ENCODE data around the gene MX2.

The MX2 gene

DNA sequence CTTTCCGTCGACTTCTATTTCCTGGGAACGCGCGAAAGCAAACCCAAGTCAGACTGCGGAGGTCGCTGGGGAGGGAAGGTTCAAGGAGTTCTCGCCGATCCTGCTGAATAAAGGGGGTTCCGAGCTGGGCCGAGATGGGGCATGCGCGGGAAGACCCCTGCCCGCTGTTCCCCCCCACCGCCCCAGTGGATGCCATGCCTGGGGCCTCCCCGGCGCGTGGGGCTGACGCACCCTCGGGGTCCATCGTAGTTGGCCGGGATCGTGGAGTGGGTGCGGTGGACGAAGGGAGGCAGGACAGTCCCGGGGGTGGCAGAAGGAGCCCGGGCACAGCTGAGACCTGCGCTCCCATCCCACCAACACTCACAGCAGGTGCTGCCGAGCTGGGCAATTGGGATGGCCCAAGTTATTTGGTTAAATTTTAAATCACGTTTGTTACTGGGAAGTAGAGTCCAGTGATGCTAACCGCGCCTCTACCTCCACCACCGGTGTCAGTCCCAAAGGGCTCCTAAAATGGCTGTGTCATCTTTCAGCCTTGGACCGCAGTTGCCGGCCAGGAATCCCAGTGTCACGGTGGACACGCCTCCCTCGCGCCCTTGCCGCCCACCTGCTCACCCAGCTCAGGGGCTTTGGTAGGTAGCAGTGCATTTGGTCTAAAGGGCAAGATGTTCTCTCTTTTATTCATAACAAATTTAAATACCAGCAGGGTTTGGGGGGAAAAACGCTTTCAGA lies 65.0 kb downstream of the MX2 start:
- DNase-seq (ENCODE audit: low read depth, low spot score): no peak
- no peaks in the 10 kb centered on the region for H3K36me3 ChIP-seq (ENCODE audit: control insufficient read depth, insufficient read depth, low read length)
- peaks cover 1% of the 10 kb centered on the region; the same call in 1 of the 2 replicates for H3K4me1 ChIP-seq (ENCODE audit: control insufficient read depth, insufficient read depth, low read length)
- H3K4me3 ChIP-seq (ENCODE audit: low read length): peak overlapping the region; percentile 28; the same call in 1 of the 2 replicates
- no peaks in the 10 kb centered on the region for H3K9me3 ChIP-seq (ENCODE audit: control insufficient read depth, insufficient read depth, low read length)
- no CpG with 5 or more reads among the region's 41 CpGs for WGBS (ENCODE audit: insufficient coverage, insufficient read length)
- H3K27me3 ChIP-seq (ENCODE audit: control insufficient read depth, insufficient read depth, low read length): peaks cover 11% of the 10 kb centered on the region; the same call in 1 of the 2 replicates
- H3K27ac ChIP-seq (ENCODE audit: low read length): no peak overlapping the region

DNA sequence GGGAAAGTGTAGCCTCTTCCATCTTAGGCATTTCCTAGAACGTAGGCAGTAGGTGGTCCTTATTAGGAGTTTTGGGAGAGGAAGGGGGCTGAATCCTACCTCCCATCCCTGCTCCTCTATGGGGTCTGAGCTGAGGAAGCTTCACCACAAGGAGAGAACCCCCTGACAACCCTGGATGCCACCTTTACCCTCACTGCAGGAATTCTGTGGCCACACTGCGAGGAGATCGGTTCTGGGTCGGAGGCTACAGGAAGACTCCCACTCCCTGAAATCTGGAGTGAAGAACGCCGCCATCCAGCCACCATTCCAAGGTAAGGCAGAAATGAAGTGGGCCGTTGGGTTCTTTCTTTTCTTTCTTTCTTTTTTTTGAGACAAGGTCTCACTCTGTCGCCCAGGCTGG lies 65.7 kb downstream of the MX2 start:
- DNase-seq (ENCODE audit: low read depth, low spot score): no peak
- Histone ChIP-seq H3K4me1 (ENCODE audit: control insufficient read depth, insufficient read depth, low read length) (peaks cover 1% of the 10 kb centered on the region; the same call in 1 of the 2 replicates), H3K4me3 (ENCODE audit: low read length) (no peak overlapping the region), H3K9me3 (ENCODE audit: control insufficient read depth, insufficient read depth, low read length) (no peaks in the 10 kb centered on the region), H3K36me3 (ENCODE audit: control insufficient read depth, insufficient read depth, low read length) (no peaks in the 10 kb centered on the region), H3K27me3 (ENCODE audit: control insufficient read depth, insufficient read depth, low read length) (peaks cover 11% of the 10 kb centered on the region; the same call in 1 of the 2 replicates), H3K27ac (ENCODE audit: low read length) (no peak overlapping the region)
- WGBS (ENCODE audit: insufficient coverage, insufficient read length): no CpG with 5 or more reads among the region's 8 CpGs

DNA sequence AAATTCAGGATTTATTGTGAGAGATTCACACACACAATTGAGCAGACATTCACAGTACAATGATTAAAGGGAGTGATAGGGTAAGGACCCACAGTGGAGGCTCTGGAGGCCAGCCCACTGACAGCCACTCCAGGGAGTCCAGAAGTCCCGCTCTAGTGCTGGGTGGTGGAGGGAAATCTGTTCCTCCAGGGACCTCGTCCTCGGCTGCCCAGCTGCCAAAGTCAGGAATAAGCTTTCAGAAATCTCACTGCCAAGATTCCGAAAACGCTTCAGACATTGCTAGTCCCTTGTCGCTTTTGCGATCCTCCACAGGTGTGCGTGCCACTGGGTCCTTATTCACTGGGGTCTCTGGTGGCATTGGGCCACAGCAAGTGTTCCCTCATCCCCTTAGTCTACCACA lies 66.5 kb downstream of the MX2 start:
- no peak for DNase-seq (ENCODE audit: low read depth, low spot score)
- Histone ChIP-seq H3K27ac (ENCODE audit: low read length) (no peak overlapping the region), H3K9me3 (ENCODE audit: control insufficient read depth, insufficient read depth, low read length) (no peaks in the 10 kb centered on the region), H3K36me3 (ENCODE audit: control insufficient read depth, insufficient read depth, low read length) (no peaks in the 10 kb centered on the region), H3K4me3 (ENCODE audit: low read length) (no peak overlapping the region), H3K4me1 (ENCODE audit: control insufficient read depth, insufficient read depth, low read length) (peaks cover 1% of the 10 kb centered on the region; the same call in 1 of the 2 replicates), H3K27me3 (ENCODE audit: control insufficient read depth, insufficient read depth, low read length) (peaks cover 11% of the 10 kb centered on the region; the same call in 1 of the 2 replicates)
- WGBS (ENCODE audit: insufficient coverage, insufficient read length): no CpG with 5 or more reads among the region's 8 CpGs

DNA sequence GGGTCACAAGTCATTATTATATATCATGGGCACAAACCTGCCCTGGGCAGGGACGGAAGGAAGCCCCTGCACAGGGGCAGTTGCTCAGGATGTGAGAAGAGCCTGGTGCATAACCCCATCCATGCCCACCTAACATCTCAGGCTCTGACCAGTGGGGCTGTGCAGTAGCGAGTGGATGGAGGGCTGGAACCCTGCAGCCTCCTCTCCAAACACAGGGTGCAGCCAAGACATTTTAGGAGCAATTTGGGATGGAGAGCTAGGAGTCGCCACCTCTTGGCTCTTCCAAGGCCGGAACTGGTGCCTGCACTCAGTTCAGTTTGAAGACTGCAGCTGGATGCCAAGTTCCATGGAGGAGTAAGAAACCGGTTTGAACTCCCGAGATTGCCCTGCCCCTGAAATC lies 67.0 kb downstream of the MX2 start:
- no peaks in the 10 kb centered on the region for H3K36me3 ChIP-seq (ENCODE audit: control insufficient read depth, insufficient read depth, low read length)
- no peak for DNase-seq (ENCODE audit: low read depth, low spot score)
- WGBS (ENCODE audit: insufficient coverage, insufficient read length): no CpG with 5 or more reads among the region's 6 CpGs
- peaks cover 1% of the 10 kb centered on the region; the same call in 1 of the 2 replicates for H3K4me1 ChIP-seq (ENCODE audit: control insufficient read depth, insufficient read depth, low read length)
- H3K4me3 ChIP-seq (ENCODE audit: low read length): no peak overlapping the region
- no peaks in the 10 kb centered on the region for H3K9me3 ChIP-seq (ENCODE audit: control insufficient read depth, insufficient read depth, low read length)
- H3K27me3 ChIP-seq (ENCODE audit: control insufficient read depth, insufficient read depth, low read length): peaks cover 11% of the 10 kb centered on the region; the same call in 1 of the 2 replicates
- no peak overlapping the region for H3K27ac ChIP-seq (ENCODE audit: low read length)

DNA sequence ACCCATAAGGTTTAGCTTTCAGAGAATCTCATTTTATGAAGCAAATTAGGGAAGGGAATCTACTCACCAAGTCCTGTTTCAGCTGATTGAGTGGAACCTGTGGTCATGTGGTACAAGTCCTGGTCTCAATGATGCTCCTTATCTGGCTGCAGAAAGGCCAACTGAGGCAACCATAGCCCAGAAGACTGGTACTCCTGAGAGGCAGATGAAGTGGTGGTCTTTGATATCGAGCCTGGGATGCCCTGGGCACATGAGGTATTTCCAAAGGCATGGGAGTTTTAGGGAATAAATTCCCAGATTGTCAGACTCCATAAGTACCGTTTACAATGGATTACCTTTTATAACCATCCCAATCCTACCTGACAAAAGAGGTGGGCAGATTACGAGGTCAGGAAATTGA lies 67.5 kb downstream of the MX2 start:
- Histone ChIP-seq H3K27me3 (ENCODE audit: control insufficient read depth, insufficient read depth, low read length) (peaks cover 11% of the 10 kb centered on the region; the same call in 1 of the 2 replicates), H3K4me1 (ENCODE audit: control insufficient read depth, insufficient read depth, low read length) (peaks cover 1% of the 10 kb centered on the region; the same call in 1 of the 2 replicates), H3K27ac (ENCODE audit: low read length) (no peak overlapping the region), H3K9me3 (ENCODE audit: control insufficient read depth, insufficient read depth, low read length) (no peaks in the 10 kb centered on the region), H3K36me3 (ENCODE audit: control insufficient read depth, insufficient read depth, low read length) (no peaks in the 10 kb centered on the region), H3K4me3 (ENCODE audit: low read length) (no peak overlapping the region)
- DNase-seq (ENCODE audit: low read depth, low spot score): no peak
- WGBS (ENCODE audit: insufficient coverage, insufficient read length): no CpG with 5 or more reads among the region's 3 CpGs

DNA sequence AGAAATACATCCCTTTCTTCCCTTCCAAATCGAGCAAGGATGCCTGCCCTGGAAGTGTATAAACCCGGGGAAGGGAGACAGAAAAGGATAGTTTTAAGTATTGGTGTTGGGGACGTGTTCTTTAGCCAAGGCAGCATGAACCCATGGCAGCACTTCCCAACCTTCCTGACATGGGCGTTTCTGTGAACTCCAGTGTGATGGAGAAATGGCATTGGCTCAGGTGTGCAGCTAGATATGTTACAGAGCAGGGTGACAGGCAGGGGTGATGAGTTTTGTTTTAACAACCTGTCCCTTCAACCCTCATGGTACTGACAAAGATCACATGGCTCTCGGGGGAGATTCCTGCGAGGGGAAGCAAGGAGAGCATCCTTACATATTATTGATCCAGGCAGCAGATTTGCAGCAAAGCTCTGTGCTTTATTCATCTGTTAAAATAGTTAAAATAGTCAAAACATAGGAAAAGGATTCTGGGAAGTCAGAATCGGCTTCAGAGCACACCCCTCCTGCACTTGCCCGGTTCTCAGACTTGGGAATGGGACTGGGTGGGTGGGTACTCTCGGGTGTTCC lies 68.2 kb downstream of the MX2 start:
- no peaks in the 10 kb centered on the region for H3K36me3 ChIP-seq (ENCODE audit: control insufficient read depth, insufficient read depth, low read length)
- WGBS (ENCODE audit: insufficient coverage, insufficient read length): no CpG with 5 or more reads among the region's 9 CpGs
- no peak overlapping the region for H3K27ac ChIP-seq (ENCODE audit: low read length)
- H3K4me1 ChIP-seq (ENCODE audit: control insufficient read depth, insufficient read depth, low read length): peaks cover 1% of the 10 kb centered on the region; the same call in 1 of the 2 replicates
- H3K9me3 ChIP-seq (ENCODE audit: control insufficient read depth, insufficient read depth, low read length): no peaks in the 10 kb centered on the region
- no peak overlapping the region for H3K4me3 ChIP-seq (ENCODE audit: low read length)
- H3K27me3 ChIP-seq (ENCODE audit: control insufficient read depth, insufficient read depth, low read length): peaks cover 11% of the 10 kb centered on the region; the same call in 1 of the 2 replicates
- no peak for DNase-seq (ENCODE audit: low read depth, low spot score)

DNA sequence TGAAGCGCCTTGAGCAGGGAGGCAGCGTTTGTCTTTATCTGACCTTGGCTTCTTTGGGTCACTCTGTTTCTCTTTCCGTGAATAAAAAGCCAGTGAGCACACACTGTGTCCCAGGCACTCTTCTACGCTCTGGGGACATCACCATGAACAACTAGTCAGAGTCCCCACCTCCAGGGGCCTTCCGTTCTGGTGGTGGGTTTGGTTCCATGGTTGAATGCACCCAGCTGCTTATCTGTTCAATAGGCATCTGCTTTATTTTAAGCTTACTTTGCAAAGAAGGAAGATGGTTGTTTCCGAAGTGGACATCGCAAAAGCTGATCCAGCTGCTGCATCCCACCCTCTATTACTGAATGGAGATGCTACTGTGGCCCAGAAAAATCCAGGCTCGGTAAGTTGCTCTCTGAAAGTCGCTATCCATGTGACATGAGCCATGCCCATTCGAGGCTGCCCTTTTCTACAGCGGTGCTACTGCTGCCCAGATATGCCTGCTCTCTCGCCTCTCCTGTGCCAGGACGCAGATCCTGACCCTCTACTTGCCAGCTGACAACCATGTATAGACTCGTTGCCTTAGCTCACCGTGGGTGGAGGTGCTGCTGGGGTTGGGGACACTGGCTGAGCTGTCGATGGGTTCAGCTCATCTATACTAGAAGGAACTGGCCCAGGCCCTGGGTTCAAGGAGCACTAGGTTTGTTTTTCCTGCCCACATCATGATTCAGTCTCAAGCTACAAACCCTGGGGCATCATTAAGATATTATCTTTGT lies 70.1 kb downstream of the MX2 start:
- no peak for DNase-seq (ENCODE audit: low read depth, low spot score)
- H3K27ac ChIP-seq (ENCODE audit: low read length): no peak overlapping the region
- H3K9me3 ChIP-seq (ENCODE audit: control insufficient read depth, insufficient read depth, low read length): no peaks in the 10 kb centered on the region
- peaks cover 2% of the 10 kb centered on the region; the same call in 1 of the 2 replicates for H3K27me3 ChIP-seq (ENCODE audit: control insufficient read depth, insufficient read depth, low read length)
- H3K4me3 ChIP-seq (ENCODE audit: low read length): no peak overlapping the region
- no peaks in the 10 kb centered on the region for H3K4me1 ChIP-seq (ENCODE audit: control insufficient read depth, insufficient read depth, low read length)
- H3K36me3 ChIP-seq (ENCODE audit: control insufficient read depth, insufficient read depth, low read length): no peaks in the 10 kb centered on the region
- no CpG with 5 or more reads among the region's 16 CpGs for WGBS (ENCODE audit: insufficient coverage, insufficient read length)

DNA sequence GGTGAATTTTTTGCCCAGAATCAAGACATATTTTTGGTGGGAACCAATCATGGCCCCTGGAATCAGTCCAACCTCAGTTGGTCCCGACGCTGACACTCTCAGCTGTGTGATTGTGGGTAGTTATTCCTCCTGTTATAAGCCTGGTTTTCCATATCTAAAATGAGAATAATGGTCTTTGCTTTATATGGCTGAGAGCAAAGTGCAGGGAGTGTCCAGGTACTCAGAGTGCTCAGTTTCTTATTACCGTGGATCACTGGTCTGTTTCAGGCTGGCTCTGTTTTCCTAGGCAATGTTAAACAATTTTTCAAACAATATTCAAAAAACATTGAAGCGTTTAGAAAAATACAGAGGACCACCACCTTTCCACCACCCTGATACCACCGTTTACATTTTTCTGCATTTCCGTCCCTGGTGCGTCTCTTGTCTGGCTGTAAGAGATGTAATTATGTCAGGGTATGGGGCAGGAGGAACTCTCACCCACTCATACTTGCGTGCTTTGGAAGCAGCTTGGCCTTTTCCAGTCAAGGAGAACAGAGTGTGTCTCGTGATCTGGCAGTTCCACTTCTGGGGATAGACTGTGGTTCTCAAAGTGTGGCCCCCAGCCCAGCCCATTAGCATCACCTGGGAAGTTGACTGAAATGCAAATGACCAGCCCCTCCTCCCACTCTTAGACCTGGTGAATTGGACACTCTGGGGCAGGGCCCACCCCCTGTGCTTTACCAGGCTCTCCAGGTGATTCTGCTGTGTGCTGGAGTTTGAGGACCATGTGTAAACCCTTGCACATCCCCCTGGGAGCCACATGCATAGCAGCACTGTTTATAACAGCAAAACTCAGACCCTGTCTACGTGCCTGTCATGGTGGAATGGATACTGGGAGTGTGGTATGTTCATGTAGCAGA lies 71.0 kb downstream of the MX2 start:
- no peaks in the 10 kb centered on the region for H3K9me3 ChIP-seq (ENCODE audit: control insufficient read depth, insufficient read depth, low read length)
- no peaks in the 10 kb centered on the region for H3K27me3 ChIP-seq (ENCODE audit: control insufficient read depth, insufficient read depth, low read length)
- no peak overlapping the region for H3K27ac ChIP-seq (ENCODE audit: low read length)
- H3K4me1 ChIP-seq (ENCODE audit: control insufficient read depth, insufficient read depth, low read length): no peaks in the 10 kb centered on the region
- H3K36me3 ChIP-seq (ENCODE audit: control insufficient read depth, insufficient read depth, low read length): no peaks in the 10 kb centered on the region
- H3K4me3 ChIP-seq (ENCODE audit: low read length): no peak overlapping the region
- DNase-seq (ENCODE audit: low read depth, low spot score): no peak
- no CpG with 5 or more reads among the region's 10 CpGs for WGBS (ENCODE audit: insufficient coverage, insufficient read length)

DNA sequence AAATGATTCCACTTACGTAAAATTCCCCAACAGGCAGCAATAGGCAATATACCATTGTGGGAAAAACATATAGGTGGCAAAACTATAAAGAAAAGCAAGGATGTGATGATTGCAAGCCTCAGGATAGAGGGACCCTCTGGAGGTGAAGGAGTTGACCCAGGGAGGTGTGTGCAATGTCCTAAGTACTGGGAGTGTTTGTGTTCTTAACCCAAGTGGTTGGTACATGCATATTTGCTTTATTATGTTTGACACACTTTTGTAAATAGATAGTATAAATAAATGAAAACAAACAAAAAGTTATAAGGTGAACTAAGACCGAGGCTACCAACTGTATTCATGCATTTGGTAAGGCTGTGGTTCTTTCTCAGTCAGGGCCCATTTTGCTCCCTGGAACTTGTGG lies 71.7 kb downstream of the MX2 start:
- Histone ChIP-seq H3K36me3 (ENCODE audit: control insufficient read depth, insufficient read depth, low read length) (no peaks in the 10 kb centered on the region), H3K27ac (ENCODE audit: low read length) (no peak overlapping the region), H3K4me3 (ENCODE audit: low read length) (no peak overlapping the region), H3K4me1 (ENCODE audit: control insufficient read depth, insufficient read depth, low read length) (no peaks in the 10 kb centered on the region), H3K27me3 (ENCODE audit: control insufficient read depth, insufficient read depth, low read length) (no peaks in the 10 kb centered on the region), H3K9me3 (ENCODE audit: control insufficient read depth, insufficient read depth, low read length) (no peaks in the 10 kb centered on the region)
- WGBS (ENCODE audit: insufficient coverage, insufficient read length): no CpG with 5 or more reads among the region's 2 CpGs
- no peak for DNase-seq (ENCODE audit: low read depth, low spot score)

DNA sequence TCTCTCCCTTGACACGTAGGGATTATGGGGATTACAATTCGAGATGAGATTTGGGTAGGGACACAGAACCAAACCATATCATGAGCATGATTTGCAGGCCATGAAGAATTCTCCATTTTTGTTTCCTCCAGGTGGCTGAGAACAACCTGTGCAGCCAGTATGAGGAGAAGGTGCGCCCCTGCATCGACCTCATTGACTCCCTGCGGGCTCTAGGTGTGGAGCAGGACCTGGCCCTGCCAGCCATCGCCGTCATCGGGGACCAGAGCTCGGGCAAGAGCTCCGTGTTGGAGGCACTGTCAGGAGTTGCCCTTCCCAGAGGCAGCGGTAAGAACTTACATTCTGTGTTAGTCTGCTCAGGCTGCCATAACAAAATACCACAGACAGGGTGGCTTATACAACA lies 73.9 kb downstream of the MX2 start:
- Histone ChIP-seq H3K36me3 (ENCODE audit: control insufficient read depth, insufficient read depth, low read length) (no peaks in the 10 kb centered on the region), H3K4me3 (ENCODE audit: low read length) (no peak overlapping the region), H3K27me3 (ENCODE audit: control insufficient read depth, insufficient read depth, low read length) (no peaks in the 10 kb centered on the region), H3K27ac (ENCODE audit: low read length) (no peak overlapping the region), H3K4me1 (ENCODE audit: control insufficient read depth, insufficient read depth, low read length) (no peaks in the 10 kb centered on the region), H3K9me3 (ENCODE audit: control insufficient read depth, insufficient read depth, low read length) (no peaks in the 10 kb centered on the region)
- DNase-seq (ENCODE audit: low read depth, low spot score): no peak
- no CpG with 5 or more reads among the region's 11 CpGs for WGBS (ENCODE audit: insufficient coverage, insufficient read length)
